Measurements from ENCODE around the gene QRICH2.
"Not testable (repeated sequence)": the region's sequence is repeated elsewhere in the genome, so short reads cannot be mapped to it uniquely, and the experiment has no call there.

QRICH2 gene

DNA sequence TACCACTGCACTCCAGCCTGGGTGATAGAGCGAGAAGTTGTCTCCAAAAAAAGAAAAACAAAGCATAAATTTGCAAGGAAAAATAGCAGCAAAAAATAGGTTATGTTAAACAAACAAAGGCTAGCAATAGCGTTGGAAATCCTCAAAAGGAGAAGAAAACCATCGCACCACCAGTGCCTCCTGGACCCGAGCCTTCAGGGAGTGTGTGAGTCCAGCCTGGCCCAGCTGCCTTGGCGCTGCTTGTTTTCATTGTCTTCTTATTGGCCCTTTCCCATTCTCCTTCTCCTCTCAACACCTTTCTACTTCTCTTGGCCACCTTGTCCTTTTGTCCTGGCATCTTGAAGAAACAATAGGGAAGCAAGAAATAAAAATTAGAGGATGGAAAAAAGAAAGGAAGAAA, 47.4 kb downstream of the QRICH2 start:
- no peak for DNase-seq (ENCODE audit: low read depth)
- no peak overlapping the region for H3K4me3 ChIP-seq (ENCODE audit: low read depth, low read length)
- TF ChIP-seq, protein P1, sequence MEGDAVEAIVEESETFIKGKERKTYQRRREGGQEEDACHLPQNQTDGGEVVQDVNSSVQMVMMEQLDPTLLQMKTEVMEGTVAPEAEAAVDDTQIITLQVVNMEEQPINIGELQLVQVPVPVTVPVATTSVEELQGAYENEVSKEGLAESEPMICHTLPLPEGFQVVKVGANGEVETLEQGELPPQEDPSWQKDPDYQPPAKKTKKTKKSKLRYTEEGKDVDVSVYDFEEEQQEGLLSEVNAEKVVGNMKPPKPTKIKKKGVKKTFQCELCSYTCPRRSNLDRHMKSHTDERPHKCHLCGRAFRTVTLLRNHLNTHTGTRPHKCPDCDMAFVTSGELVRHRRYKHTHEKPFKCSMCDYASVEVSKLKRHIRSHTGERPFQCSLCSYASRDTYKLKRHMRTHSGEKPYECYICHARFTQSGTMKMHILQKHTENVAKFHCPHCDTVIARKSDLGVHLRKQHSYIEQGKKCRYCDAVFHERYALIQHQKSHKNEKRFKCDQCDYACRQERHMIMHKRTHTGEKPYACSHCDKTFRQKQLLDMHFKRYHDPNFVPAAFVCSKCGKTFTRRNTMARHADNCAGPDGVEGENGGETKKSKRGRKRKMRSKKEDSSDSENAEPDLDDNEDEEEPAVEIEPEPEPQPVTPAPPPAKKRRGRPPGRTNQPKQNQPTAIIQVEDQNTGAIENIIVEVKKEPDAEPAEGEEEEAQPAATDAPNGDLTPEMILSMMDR (IDR thresholded peaks at IDR 0.05; ENCODE audit: control insufficient read depth, extremely low read depth, insufficient read depth) = no peak

DNA sequence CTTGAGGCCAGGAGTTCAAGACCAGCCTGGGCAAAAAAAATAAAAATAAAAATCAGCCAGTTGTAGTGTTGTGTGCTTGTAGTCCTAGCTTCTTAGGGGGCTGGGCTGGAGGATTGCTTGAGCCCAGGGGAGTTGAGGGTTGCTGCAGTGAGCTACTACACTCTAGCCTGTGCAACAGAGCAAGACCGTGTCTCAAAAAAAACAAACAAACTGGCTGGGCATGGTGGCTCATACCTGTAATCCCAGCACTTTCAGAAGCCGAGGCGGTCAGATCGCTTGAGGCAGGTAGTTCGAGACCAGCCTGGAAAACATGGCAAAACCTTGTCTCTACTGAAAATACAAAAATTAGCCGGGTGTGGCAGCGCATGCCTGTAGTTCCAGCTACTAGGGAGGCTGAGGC, 47.9 kb downstream of the QRICH2 start:
- no peak overlapping the region for H3K4me3 ChIP-seq (ENCODE audit: low read depth, low read length)
- no peak for DNase-seq (ENCODE audit: low read depth)
- TF ChIP-seq, protein P1 (IDR thresholded peaks at IDR 0.05; ENCODE audit: control insufficient read depth, extremely low read depth, insufficient read depth) = no peak

DNA sequence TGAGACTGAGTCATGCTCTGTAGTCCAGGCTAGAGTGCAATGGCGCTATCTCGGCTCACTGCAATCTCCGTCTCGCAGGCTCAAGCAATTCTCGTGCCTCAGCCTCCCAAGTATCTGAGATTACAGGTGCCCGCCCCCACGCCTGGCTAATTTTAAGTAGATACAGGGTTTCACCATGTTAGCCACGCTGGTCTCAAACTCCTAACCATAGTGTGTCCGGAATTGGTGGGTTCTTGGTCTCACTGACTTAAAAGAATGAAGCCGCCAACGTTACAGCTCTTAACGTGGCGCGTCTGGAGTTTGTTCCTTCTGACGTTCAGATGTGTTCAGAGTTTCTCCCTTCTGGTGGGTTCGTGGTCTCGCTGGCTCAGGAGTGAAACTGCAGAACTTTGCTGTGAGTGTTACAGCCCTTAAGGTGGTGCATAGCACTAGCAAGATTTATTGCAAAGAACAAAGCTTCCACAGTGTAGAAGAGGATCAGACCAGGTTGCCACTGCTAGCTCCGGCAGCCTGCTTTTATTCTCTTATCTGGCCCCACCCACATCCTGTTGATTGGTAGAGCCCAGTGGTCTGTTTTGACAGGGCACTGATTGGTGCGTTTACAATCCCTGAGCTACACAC, 51.5 kb downstream of the QRICH2 start:
- DNase-seq (ENCODE audit: low read depth); H3K4me3 ChIP-seq (ENCODE audit: low read depth, low read length): not testable (repeated sequence)

DNA sequence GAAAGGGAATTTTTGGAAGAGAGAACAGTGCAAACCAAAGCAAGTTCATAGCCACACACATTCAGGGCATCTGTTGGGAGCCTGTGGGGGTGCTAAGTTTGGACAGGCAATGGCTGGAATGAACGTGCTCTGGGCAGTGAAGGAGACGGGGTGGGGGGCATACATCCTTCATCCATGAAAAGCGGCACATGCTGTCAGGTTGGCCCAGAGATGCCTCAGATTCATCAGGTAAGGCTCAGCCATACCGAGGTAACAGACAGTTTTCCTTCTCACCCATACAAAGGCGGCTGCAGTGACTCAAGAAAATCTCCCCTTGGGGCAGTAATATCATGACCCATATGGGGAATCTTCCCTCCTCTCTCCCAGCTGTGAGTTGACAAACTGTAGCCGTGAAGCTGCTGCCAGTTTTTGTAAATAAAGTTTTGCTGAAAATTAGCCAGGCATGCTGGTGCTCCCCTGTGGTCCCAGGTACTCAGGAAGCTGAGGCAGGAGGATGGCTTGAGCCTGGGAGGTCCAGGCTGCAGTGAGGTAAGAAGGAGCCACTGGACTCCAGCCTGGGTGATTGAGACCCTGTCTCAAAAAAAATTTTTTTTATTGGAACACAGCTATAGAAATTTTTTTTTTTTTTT, 52.2 kb downstream of the QRICH2 start:
- TF ChIP-seq, protein P1 (IDR thresholded peaks at IDR 0.05; ENCODE audit: control insufficient read depth, extremely low read depth, insufficient read depth) = no peak
- no peak overlapping the region for H3K4me3 ChIP-seq (ENCODE audit: low read depth, low read length)
- DNase-seq (ENCODE audit: low read depth) = no peak

DNA sequence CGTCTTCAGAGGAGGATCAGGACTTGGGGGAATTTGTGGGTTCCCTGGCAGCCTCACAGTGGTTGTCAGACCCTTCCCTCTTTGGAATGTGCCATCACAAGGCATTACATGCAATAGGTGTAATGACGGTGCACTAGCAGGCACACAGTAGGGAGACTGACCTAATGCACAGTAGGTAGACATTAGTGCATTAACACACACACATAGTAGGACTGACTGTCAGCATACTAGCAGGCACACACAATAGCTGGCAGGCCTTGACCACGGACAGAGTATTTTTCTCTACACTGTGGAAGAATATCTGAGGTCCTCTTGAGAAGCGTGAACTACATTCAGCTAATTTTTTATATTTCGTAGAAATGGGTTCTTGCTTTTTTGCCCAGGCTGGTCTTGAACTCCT, 53.8 kb downstream of the QRICH2 start:
- no peak overlapping the region for H3K4me3 ChIP-seq (ENCODE audit: low read depth, low read length)
- TF ChIP-seq, protein P1 (IDR thresholded peaks at IDR 0.05; ENCODE audit: control insufficient read depth, extremely low read depth, insufficient read depth) = no peak
- DNase-seq (ENCODE audit: low read depth) = no peak

DNA sequence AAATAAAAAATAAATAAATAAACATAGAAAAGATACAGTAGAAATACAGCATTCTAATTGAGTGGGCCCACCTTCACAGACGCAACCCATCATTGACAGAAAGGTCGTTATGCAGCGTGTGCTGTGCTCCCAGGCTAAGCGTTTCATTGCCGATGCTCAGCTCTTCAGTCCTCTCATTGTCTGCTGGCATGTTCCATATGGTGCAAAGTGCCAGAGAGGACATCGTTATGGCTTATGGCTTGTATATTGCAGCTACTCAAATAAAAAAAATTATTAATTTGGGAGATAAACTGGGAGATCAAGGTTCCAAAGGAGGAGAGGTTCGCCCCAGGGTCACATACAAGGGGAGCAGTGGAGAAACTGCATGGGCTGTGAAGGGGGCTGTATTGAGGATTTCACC, 54.2 kb downstream of the QRICH2 start:
- no peak overlapping the region for H3K4me3 ChIP-seq (ENCODE audit: low read depth, low read length)
- DNase-seq (ENCODE audit: low read depth) = no peak
- TF ChIP-seq, protein P1 (IDR thresholded peaks at IDR 0.05; ENCODE audit: control insufficient read depth, extremely low read depth, insufficient read depth) = no peak

DNA sequence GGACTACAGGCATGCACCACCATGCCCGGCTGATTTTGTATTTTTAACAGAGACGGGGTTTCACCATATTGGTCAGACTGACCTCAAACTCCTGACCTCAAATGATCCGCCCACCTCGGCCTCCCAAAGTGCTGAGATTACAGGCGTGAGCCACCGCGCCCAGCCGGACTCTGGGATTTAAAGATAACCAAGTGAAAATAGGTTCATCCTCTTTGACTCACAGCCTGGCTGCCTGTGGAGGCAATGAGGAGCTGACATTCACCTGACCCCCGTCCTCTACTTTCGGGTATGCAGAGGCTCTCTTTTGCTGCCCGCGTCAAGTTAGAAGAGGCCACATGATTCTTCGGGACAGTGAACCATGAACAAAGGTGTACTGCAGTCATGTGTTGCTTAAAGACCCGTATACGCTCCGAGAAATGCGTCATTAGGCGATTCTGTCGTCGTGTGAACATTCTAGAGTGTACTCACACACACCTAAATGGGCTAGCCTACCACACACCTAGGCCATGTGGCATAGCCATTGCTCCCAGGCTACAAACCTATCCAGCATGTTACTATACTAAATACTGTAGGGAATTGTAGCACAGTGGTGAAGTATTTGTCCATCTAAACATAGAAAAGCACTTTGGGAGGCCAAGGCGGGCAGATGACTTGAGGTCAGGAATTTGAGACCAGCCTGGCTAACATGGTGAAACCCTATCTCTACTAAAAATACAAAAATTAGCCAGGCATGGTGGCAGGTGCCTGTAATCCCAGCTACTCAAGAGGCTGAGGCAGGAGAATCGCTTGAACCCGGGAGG, 54.9 kb downstream of the QRICH2 start:
- not testable (repeated sequence) for DNase-seq (ENCODE audit: low read depth); H3K4me3 ChIP-seq (ENCODE audit: low read depth, low read length)

Measured in LNCaP clone FGC (cell line).